Activated CD4-positive, alpha-beta memory T cell treated with anti-CD3 and anti-CD28 coated beads, Interleukin-2, amount 10 ng/mL, durations not matched to agents 7 days and 5 days (primary cell): ENCODE data around the gene LY6G6F. TPM values are rescaled to one million over a fixed set of nuclear protein-coding genes. Genes with fewer than 3 reads are reported as not detected.
"Not testable (repeated sequence)": the region's sequence is repeated elsewhere in the genome, so short reads cannot be mapped to it uniquely, and the experiment has no call there.

Experiments
- CTCF ChIA-PET: fragments of 350-600 bp; sonication (Branson Sonifier 250); formaldehyde crosslinking; loops from one replicate; lab custom pipeline; 2021; ENCODE audit warnings: antibody characterized with exemption, inconsistent platforms; lab: Charles Lee
- POLR2A ChIA-PET: fragments of 350-600 bp; sonication (Branson Sonifier 250); formaldehyde crosslinking; loops from one replicate; lab custom pipeline; 2021; ENCODE audit warnings: antibody characterized with exemption; lab: Charles Lee
- DNase-seq: peaks from one replicate; pipeline ENCODE4 v3.0.0-alpha.2; 2020
- H3K27ac Mint-ChIP-seq: one replicate; pipeline ENCODE4 v1.8.0; 2021; ENCODE audit warnings: mild to moderate bottlenecking, mixed read lengths
- H3K27me3 Mint-ChIP-seq: one replicate; pipeline ENCODE4 v1.8.0; 2021; ENCODE audit warnings: mixed read lengths
- H3K36me3 Mint-ChIP-seq: one replicate; pipeline ENCODE4 v1.8.0; 2021; ENCODE audit warnings: low read depth, mixed read lengths
- H3K4me1 Mint-ChIP-seq: one replicate; pipeline ENCODE4 v1.8.0; 2021; ENCODE audit warnings: mixed read lengths
- H3K4me3 Mint-ChIP-seq: one replicate; pipeline ENCODE4 v1.8.0; 2021; ENCODE audit warnings: mild to moderate bottlenecking, mixed read lengths
- H3K9me3 Mint-ChIP-seq: one replicate; pipeline ENCODE4 v1.8.0; 2021; ENCODE audit warnings: mixed read lengths
- total RNA-seq, 2 experiments: library from RNA; stranded (reverse); gene quantifications; one replicate each; pipeline ENCODE4 v1.2.3, GENCODE V29; 2021

Gene LY6G6F
- total RNA-seq, 2 experiments from 2014 or later = not detected

GRCh38 chr6:31709157-31709556, 2.5 kb downstream of the LY6G6F start:
- DNase-seq, H3K27me3 Mint-ChIP-seq, H3K27ac Mint-ChIP-seq, H3K9me3 Mint-ChIP-seq, H3K4me3 Mint-ChIP-seq, H3K36me3 Mint-ChIP-seq, POLR2A ChIA-PET: not testable (repeated sequence)
- peaks cover 26% of the 10 kb centered on the region for H3K4me1 Mint-ChIP-seq
- CTCF ChIA-PET = interaction anchor here (0.7 kb wide), 1 partner anchor 1159 kb away, joined by 3 read pairs; no protein-coding TSS in a partner anchor

- POLR2A ChIA-PET = interaction anchor here (0.6 to 2.7 kb wide), 12 partner anchors 8 to 128 kb away, joined by 3 to 9 read pairs (median 3); partner anchors contain the start of genes ABHD16A, CLIC1 and MSH5
- Mint-ChIP-seq H3K4me3 (peak overlapping the region; percentile 30), H3K36me3 (no peaks in the 10 kb centered on the region), H3K27me3 (peaks cover 13% of the 10 kb centered on the region), H3K27ac (no peak overlapping the region), H3K9me3 (no peaks in the 10 kb centered on the region), H3K4me1 (peaks cover 26% of the 10 kb centered on the region)
- CTCF ChIA-PET = interaction anchor here (1.0 to 1.6 kb wide), 3 partner anchors 21 to 241 kb away, joined by 4 to 5 read pairs (median 4); no protein-coding TSS in a partner anchor
- DNase-seq = no peak
Observed at GRCh38 chr6:31710523-31711219, 4.0 kb downstream of the LY6G6F start.

- H3K27me3 Mint-ChIP-seq = peaks cover 13% of the 10 kb centered on the region
- H3K27ac Mint-ChIP-seq = peak overlapping the region; percentile 47
- H3K4me3 Mint-ChIP-seq = peak overlapping the region; percentile 30
- ChIA-PET POLR2A (interaction anchor here (0.6 to 2.7 kb wide), 12 partner anchors 8 to 127 kb away, joined by 3 to 9 read pairs (median 3); partner anchors contain the start of genes ABHD16A, CLIC1 and MSH5), CTCF (interaction anchor here (0.6 to 1.6 kb wide), 7 partner anchors 22 to 241 kb away, joined by 3 to 5 read pairs (median 3); partner anchors contain the start of gene VARS1)
- H3K9me3 Mint-ChIP-seq = no peaks in the 10 kb centered on the region
- H3K36me3 Mint-ChIP-seq = no peaks in the 10 kb centered on the region
- DNase-seq = no peak
- H3K4me1 Mint-ChIP-seq = peaks cover 26% of the 10 kb centered on the region
Observed at GRCh38 chr6:31711233-31711632, 4.6 kb downstream of the LY6G6F start.

- POLR2A ChIA-PET = interaction anchor here (1.8 to 2.7 kb wide), 4 partner anchors 9 to 28 kb away, joined by 6 to 9 read pairs (median 7); partner anchors contain the start of genes ABHD16A, DDAH2 and MSH5
- peak; percentile 30 for DNase-seq
- H3K36me3 Mint-ChIP-seq = no peaks in the 10 kb centered on the region
- no peak overlapping the region for H3K27ac Mint-ChIP-seq
- no peak overlapping the region for H3K4me3 Mint-ChIP-seq
- CTCF ChIA-PET = interaction anchor here (0.6 to 1.6 kb wide), 5 partner anchors 9 to 240 kb away, joined by 3 to 4 read pairs (median 3); partner anchors contain the start of gene ABHD16A
- peaks cover 13% of the 10 kb centered on the region for H3K27me3 Mint-ChIP-seq
- H3K9me3 Mint-ChIP-seq = no peaks in the 10 kb centered on the region
- H3K4me1 Mint-ChIP-seq = peaks cover 26% of the 10 kb centered on the region
Observed at GRCh38 chr6:31712296-31712695, 5.6 kb downstream of the LY6G6F start.

GRCh38 chr6:31713465-31713864, 6.8 kb downstream of the LY6G6F start:
- POLR2A ChIA-PET = interaction anchor here (1.2 to 2.7 kb wide), 3 partner anchors 12 to 27 kb away, joined by 3 to 7 read pairs (median 6); partner anchors contain the start of genes DDAH2 and MSH5
- no peaks in the 10 kb centered on the region for H3K36me3 Mint-ChIP-seq
- H3K4me1 Mint-ChIP-seq = peaks cover 26% of the 10 kb centered on the region
- H3K4me3 Mint-ChIP-seq = no peak overlapping the region
- DNase-seq = no peak
- H3K27me3 Mint-ChIP-seq = peaks cover 13% of the 10 kb centered on the region
- no peak overlapping the region for H3K27ac Mint-ChIP-seq
- CTCF ChIA-PET = interaction anchor here (1.1 kb wide), 1 partner anchor 25 kb away, joined by 3 read pairs; no protein-coding TSS in a partner anchor
- no peaks in the 10 kb centered on the region for H3K9me3 Mint-ChIP-seq

- no peak overlapping the region for H3K27ac Mint-ChIP-seq
- POLR2A ChIA-PET = interaction anchor here (0.7 to 2.2 kb wide), 6 partner anchors 11 to 27 kb away, joined by 3 to 7 read pairs (median 3); partner anchors contain the start of gene DDAH2
Observed at GRCh38 chr6:31713991-31714684, 7.5 kb downstream of the LY6G6F start.

GRCh38 chr6:31715022-31715958, 8.6 kb downstream of the LY6G6F start, which contains the start of gene LY6G6D:
Gene LY6G6D, plus strand, starts transcription at chr6:31715348. Its CDS starts 8 bp downstream, at chr6:31715356.
- no peaks in the 10 kb centered on the region for H3K36me3 Mint-ChIP-seq
- ChIA-PET CTCF (interaction anchor here (1.0 kb wide), 2 partner anchors 8 to 13 kb away, joined by 3 read pairs; partner anchors contain the start of gene MPIG6B), POLR2A (interaction anchor here (1.2 to 1.7 kb wide), 5 partner anchors 13 to 25 kb away, joined by 3 to 7 read pairs (median 3); no protein-coding TSS in a partner anchor)
- peaks cover 24% of the 10 kb centered on the region for H3K4me1 Mint-ChIP-seq
- no peak within 1 kb of the TSS for H3K27ac Mint-ChIP-seq
- DNase-seq = no peak
- no peaks in the 10 kb centered on the region for H3K9me3 Mint-ChIP-seq
- no peak within 1 kb of the TSS for H3K4me3 Mint-ChIP-seq
- H3K27me3 Mint-ChIP-seq = peaks cover 13% of the 10 kb centered on the region

More at GRCh38 chr6:31713991-31714684, 7.5 kb downstream of the LY6G6F start:
- Mint-ChIP-seq H3K27me3 (peaks cover 13% of the 10 kb centered on the region), H3K36me3 (no peaks in the 10 kb centered on the region), H3K4me3 (no peak overlapping the region), H3K4me1 (peaks cover 26% of the 10 kb centered on the region), H3K9me3 (no peaks in the 10 kb centered on the region)
- no peak for DNase-seq
- CTCF ChIA-PET = interaction anchor here (0.7 to 1.1 kb wide), 3 partner anchors 9 to 116 kb away, joined by 3 read pairs; partner anchors contain the start of gene MPIG6B

GRCh38 chr6:31717499-31718222, 11.0 kb downstream of the LY6G6F start:
- Mint-ChIP-seq H3K4me3 (no peak overlapping the region), H3K27ac (no peak overlapping the region), H3K9me3 (no peaks in the 10 kb centered on the region), H3K27me3 (peaks cover 15% of the 10 kb centered on the region), H3K36me3 (no peaks in the 10 kb centered on the region), H3K4me1 (peaks cover under 1% of the 10 kb centered on the region)
- ChIA-PET CTCF (no interaction called here), POLR2A (no interaction called here)
- no peak for DNase-seq

GRCh38 chr6:31718265-31718664, 11.6 kb downstream of the LY6G6F start:
- Mint-ChIP-seq H3K36me3 (no peaks in the 10 kb centered on the region), H3K4me1 (peaks cover under 1% of the 10 kb centered on the region), H3K27me3 (peaks cover 11% of the 10 kb centered on the region), H3K27ac (no peak overlapping the region), H3K4me3 (no peak overlapping the region), H3K9me3 (no peaks in the 10 kb centered on the region)
- no peak for DNase-seq
- POLR2A ChIA-PET = no interaction called here
- CTCF ChIA-PET = no interaction called here

GRCh38 chr6:31719001-31719400, 12.3 kb downstream of the LY6G6F start:
- Mint-ChIP-seq H3K9me3 (no peaks in the 10 kb centered on the region), H3K4me1 (peaks cover 2% of the 10 kb centered on the region), H3K36me3 (no peaks in the 10 kb centered on the region), H3K27ac (no peak overlapping the region), H3K4me3 (no peak overlapping the region), H3K27me3 (peaks cover 8% of the 10 kb centered on the region)
- CTCF ChIA-PET = interaction anchor here (0.6 kb wide), 1 partner anchor 111 kb away, joined by 3 read pairs; no protein-coding TSS in a partner anchor
- DNase-seq = no peak
- POLR2A ChIA-PET = no interaction called here

GRCh38 chr6:31720196-31720770, 13.6 kb downstream of the LY6G6F start:
- no peaks in the 10 kb centered on the region for H3K9me3 Mint-ChIP-seq
- no peaks in the 10 kb centered on the region for H3K36me3 Mint-ChIP-seq
- peaks cover 6% of the 10 kb centered on the region for H3K4me1 Mint-ChIP-seq
- H3K27me3 Mint-ChIP-seq = peaks cover 4% of the 10 kb centered on the region
- H3K4me3 Mint-ChIP-seq = no peak overlapping the region
- no peak overlapping the region for H3K27ac Mint-ChIP-seq
- POLR2A ChIA-PET = interaction anchor here (1.1 kb wide), 1 partner anchor 18 kb away, joined by 4 read pairs; no protein-coding TSS in a partner anchor
- CTCF ChIA-PET = no interaction called here
- DNase-seq = no peak
